ENCODE measurements around the gene ADAM19.
A peak's percentile ranks its signal among the peaks of the same experiment; 100 is the strongest.

ADAM19 gene

DNA sequence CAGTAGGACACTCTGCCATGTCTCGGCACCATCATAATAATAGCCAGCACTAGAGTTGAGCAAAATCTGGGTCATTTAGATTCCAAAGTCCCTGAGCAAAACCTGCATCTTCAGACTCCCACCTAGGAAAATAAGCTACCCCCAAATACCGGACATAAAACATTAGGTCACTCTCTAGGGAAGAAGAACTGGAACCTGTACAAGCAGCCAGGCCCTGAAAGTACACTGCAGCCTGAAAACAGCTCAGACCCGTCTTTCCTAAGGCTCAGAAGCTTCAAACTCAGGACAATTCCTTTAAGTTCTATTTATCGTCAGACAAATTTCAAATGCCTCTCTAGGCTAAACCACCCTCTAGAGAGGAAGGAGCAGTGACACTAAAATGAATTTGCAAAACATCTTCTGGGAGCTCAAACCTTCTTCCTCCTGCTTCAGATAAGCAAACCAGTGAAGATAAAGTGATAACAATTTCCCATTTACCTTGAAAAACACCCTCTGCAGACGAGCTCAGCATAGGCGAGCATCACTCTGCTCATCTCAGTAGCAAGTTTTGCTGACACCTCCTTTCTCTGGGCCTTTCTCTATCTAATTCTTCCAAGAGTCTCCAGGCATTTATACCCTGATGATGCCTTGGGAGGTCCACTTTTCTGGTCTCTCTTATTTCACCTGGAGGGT is 34.0 kb downstream of the ADAM19 start:
- DNase-seq (ENCODE audit: low spot score): no peak

- DNase-seq (ENCODE audit: low spot score): peak; percentile 80
Measured at GRCh38 chr5:157540707-157541446, 34.7 kb downstream of the ADAM19 start.

DNA sequence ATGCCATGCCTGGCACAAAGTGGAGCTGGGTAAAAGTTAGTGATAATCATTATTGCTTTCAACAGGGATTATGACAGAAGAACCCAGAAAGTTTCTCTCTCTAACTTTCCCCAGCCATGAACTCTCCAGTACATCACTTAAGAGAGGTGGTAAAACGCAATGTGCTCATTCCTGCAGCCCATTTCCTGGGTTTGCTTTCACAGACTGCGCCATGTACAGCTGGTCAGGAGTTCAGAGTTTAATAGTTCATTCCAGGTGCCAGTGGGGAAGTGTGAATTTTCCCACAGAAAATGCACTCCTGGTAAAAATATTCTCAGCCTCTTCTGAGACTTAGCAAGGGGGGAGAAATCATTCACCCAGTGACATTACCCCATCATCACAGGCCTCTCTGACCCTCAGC is 35.5 kb downstream of the ADAM19 start:
- DNase-seq (ENCODE audit: low spot score): no peak

GRCh38 chr5:157539503-157540022 is 36.0 kb downstream of the ADAM19 start:
- no peak for DNase-seq (ENCODE audit: low spot score)

- no peak for DNase-seq (ENCODE audit: low spot score)
Measured at GRCh38 chr5:157538311-157538710, 37.3 kb downstream of the ADAM19 start.

DNA sequence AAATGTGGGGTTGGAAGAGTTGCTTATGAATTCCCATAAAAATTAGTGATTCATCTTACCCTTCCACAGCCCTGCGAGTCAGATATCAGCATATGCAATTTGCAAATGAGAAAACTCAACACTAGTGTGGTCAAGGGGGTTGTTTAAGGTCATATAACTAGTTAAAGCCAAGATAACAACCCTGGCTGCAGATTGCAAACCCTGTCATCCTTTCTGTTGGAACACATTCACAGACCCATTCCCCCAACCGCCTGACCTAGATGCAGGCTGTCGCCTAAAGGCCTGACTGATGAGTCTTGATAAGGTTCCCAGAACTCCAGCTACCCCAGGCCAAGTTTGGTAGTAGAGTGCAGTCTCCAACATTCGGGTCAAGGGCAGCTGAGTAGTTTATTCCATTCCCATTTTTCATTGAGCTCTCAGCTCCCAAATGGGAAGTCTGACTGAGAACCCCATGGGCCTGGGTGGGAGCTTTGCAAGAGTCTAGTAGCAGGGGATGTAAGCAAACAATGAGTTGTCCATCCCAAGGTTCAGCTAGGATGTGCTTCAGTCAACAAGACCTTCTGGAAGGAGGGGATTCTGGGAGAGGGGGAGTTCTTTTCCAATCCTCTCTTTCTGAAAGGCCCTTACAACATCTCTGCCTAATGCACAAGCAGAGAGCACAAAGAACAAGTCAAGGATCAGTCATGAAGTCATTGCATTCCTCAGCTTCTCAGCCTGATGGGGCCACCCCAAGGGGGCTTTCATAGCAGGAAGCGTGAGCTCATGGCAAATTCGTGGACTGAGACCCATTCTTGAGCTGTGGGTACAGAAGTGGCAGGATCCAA is 40.3 kb downstream of the ADAM19 start:
- no peak for DNase-seq (ENCODE audit: low spot score)

DNA sequence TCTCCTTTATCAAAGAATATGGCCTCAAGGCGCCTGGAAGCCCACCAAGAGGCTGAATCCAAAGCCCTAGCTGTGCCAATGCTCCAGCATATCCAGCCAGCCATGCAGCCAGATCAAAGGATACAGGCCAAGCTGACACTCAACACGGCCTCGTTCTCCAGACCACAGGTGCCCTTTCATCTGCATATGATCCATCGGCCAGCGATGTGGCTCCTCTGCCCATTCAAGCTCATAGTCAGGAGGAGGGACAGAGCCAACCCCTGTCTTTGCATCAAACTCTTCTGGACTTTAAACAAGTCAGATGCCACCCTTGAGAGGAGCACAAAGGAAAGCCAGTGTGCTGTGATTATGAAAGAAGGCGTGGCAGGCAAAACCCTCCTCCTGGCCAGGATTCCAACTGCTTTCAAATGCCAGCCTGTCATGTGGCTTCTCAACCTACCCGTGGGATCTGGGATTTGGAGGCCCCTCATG is 42.5 kb downstream of the ADAM19 start:
- DNase-seq (ENCODE audit: low spot score): no peak

DNA sequence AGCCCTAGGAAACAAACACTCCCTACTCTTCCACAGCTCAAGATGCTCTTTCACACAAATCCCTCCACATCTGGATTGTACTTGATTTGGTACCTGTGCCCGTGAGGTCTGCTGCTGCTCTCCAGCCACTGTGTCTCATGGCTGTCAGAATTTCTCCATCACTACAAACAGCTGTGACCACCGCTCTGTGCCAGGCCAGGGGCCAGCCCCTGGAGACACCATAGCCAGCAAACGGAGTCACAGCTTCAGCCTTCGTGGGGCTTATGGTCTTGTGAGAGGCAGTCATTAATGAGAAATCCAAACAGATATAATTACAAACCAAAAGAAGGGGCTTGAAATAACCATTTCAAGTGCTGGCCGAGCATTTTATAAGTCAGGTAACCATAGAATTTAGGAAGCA is 43.6 kb downstream of the ADAM19 start:
- DNase-seq (ENCODE audit: low spot score): no peak

- no peak for DNase-seq (ENCODE audit: low spot score)
Measured at GRCh38 chr5:157530226-157530972, 45.2 kb downstream of the ADAM19 start.

- DNase-seq (ENCODE audit: low spot score): no peak
Measured at GRCh38 chr5:157529002-157529401, 46.6 kb downstream of the ADAM19 start.

- peak; percentile 82 for DNase-seq (ENCODE audit: low spot score)
Measured at GRCh38 chr5:157528036-157528632, 47.4 kb downstream of the ADAM19 start.

DNA sequence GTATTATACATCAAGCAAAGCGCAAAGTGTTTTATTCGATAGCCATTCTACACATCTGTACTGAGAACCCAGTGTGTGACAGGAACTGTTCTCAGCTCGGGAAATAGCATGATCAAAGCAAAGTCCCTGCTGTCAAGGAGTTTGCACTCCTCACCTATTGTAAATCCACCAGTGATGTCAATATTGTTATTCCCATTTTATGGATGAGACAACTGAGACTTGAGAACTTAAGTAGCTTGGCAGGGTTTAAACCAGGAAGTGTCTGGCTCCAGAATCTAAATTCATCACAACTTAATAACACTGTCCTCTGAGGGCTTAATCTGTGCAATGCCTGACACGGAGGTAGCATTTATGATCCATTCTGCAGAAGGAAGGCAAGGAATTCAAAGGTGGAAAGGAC is 50.7 kb downstream of the ADAM19 start:
- DNase-seq (ENCODE audit: low spot score): no peak

DNA sequence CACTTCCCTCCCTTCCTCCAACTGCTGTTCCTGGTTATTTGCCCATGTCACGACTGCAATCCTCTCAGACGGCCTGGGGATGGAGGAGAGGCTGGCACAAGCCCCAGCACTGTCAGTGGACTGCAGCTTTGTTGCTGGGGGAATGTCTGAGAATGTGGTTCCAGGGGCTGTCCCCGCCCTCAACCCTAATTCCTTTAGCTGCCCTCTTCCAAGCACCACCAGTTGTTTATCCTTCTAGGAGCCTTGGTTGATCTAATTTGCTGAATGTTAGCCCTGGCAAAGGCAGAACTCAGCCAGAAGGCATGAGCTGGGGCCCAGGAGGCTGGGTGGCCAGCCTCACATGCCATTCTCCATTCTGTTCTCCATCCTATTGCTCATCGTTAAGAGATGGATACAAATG is 51.6 kb downstream of the ADAM19 start:
- no peak for DNase-seq (ENCODE audit: low spot score)

DNA sequence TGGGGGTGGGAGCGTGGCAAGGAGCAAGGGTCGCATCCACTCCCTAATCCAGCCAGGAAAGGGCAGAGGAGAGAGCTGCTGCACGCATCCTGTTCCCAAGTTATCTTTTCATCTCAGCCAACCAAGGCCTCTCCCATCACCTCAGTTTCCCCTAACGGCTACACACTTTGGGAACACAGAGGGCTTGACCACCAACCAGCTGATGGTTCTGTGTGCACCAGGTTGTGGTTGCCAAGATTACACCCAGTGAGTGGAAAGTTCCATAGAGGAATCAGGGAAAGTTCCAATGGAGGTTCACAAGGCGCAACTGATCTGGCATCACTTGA is 53.9 kb downstream of the ADAM19 start:
- DNase-seq (ENCODE audit: low spot score): no peak

DNA sequence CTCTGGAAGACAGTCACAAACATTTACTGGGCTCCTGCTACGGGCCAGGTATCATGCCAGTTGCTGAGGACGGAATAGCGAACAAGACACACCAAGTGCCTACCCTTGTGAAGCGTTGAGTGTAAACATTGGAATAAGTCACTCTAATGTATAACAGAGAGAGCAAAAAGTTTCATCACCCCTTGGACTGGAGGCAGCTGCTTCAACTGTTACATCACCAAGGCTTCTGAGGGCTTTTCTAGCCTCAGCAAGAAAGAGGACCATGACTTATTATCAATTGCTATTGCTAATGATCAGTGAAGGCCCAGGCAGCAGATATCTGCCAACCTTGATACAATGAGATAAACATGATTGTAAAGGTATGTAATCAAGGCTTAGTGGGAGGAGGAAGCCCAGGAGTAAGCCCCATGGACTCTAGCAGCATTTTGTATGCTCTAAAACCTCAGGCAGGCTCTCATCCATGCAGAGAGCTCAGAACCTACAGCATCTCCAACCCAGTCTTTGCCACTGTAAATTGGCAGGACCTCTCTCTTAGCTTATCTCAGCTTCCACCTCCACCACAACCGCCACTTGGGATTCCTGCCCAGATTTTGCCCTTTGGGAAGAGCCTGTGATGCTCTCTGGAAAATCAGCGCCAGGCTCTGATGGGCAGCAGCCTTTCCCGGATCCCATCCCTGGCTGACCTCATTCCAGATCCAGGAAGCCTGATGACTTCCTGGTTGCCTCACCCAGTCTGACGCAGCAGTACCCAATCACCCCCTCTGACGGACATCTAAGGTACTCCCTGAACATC is 54.5 kb downstream of the ADAM19 start:
- no peak for DNase-seq (ENCODE audit: low spot score)

- no peak for DNase-seq (ENCODE audit: low spot score)
Measured at GRCh38 chr5:157519579-157520253, 55.9 kb downstream of the ADAM19 start.

DNA sequence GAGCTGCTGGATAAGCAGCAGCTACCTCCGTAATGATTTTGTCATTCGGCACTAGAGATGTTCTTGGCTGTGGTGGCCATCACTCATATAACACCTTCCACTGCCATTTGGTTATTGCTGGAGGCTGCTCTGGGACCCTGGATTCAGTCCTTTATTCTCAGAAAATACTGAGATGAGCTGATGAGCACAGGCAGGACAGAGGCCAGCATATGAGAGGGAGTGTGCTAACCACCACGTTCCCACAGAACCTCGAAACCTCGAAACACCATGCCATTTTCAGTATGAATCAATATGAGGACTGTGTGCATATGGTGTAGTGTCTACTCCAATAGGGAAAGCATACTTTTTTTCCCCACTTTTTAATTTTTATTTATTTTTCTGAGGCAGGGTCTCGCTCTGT is 56.6 kb downstream of the ADAM19 start:
- no peak for DNase-seq (ENCODE audit: low spot score)

GRCh38 chr5:157516626-157517325 is 58.8 kb downstream of the ADAM19 start:
- DNase-seq (ENCODE audit: low spot score): no peak

DNA sequence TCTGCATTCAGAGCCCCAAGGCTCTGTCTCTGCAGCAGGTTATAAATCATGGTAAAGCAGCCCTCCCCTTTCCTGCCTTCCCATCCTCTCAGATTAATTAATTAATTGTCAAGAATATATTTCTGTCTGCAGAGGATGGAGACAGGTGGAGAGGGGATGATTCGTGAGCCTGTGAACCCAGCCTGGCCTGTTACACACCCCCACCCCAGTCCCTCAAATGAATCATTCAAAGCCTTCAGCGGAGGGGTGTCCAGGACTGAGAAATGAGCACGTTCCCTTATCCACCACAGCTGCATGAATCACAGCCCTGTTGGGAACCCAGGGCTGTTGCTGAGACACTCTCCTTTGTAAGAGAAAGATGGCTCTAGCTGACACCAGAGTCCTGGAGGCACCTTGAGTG is 59.6 kb downstream of the ADAM19 start:
- no peak for DNase-seq (ENCODE audit: low spot score)

DNA sequence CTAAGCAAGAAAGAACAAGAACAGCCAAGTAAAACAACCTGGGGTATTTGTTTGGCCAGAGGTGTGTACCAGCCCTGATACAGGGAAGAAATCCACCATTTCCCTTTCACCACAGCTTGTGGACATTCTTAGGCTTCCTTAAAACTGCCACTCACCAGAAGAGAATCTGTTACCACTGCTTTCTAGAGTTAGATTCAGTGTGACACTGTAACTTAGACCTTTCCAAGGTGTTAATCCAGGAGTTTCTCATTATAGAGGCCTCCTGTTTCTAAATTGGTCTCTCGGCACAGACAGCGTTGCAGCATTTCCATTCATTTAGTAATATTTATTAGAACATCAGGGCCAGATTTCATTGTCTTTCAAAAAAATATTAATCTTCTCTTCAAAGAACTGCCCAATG is 60.6 kb downstream of the ADAM19 start:
- DNase-seq (ENCODE audit: low spot score): no peak

All from left forelimb (tissue), 1 donor.